Measurements from ENCODE around the gene KCNK6.

DNA sequence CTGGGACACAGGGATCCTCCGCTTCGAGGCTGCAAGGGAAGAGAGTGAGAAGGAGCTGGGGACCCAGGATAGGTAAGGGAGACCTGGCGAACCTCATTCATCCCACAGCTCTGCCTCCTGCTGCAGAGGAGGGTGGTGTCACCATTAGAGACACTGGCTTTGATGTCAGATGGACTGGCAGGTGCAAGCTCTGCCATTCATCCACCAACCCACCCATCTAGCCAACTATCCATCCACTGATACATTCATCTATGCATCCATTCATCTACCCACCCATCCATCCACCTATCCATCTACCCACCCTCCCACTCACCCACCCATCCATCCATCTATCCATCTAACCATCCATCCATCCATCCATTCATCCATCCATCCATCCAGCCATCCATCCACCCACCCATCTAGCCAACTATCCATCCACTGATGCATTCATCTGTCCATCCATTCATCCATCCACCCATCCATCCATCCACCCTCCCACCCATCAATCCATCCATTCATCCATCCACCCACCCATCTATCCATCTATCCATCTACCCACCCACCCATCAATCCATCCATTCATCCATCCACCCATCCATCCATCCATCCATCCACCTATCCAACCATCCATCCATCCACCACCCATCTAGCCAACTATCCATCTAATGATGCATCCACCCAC, 9.9 kb upstream of the KCNK6 start:
- TF ChIP-seq CTCF (IDR thresholded peaks at IDR 0.05) (no peak), POLR2AphosphoS5 (IDR thresholded peaks at IDR 0.05) (no peak), POLR2A (IDR thresholded peaks at IDR 0.05) (no peak), EP300 (IDR thresholded peaks at IDR 0.05; ENCODE audit: low read depth) (no peak)
